HG02759 (cell line): ENCODE measurements around the gene ANXA5.
"Not testable (repeated sequence)": the region's sequence is repeated elsewhere in the genome, so short reads cannot be mapped to it uniquely, and the experiment has no call there.

Source experiments
- ATAC-seq: cut with Tn5 transposase; IDR thresholded peaks from one replicate; pipeline ENCODE4 v1.9.1; 2021; ENCODE audit warnings: mild to moderate bottlenecking, moderate library complexity; ENCODE audit not compliant: unreplicated experiment

The ANXA5 gene

DNA sequence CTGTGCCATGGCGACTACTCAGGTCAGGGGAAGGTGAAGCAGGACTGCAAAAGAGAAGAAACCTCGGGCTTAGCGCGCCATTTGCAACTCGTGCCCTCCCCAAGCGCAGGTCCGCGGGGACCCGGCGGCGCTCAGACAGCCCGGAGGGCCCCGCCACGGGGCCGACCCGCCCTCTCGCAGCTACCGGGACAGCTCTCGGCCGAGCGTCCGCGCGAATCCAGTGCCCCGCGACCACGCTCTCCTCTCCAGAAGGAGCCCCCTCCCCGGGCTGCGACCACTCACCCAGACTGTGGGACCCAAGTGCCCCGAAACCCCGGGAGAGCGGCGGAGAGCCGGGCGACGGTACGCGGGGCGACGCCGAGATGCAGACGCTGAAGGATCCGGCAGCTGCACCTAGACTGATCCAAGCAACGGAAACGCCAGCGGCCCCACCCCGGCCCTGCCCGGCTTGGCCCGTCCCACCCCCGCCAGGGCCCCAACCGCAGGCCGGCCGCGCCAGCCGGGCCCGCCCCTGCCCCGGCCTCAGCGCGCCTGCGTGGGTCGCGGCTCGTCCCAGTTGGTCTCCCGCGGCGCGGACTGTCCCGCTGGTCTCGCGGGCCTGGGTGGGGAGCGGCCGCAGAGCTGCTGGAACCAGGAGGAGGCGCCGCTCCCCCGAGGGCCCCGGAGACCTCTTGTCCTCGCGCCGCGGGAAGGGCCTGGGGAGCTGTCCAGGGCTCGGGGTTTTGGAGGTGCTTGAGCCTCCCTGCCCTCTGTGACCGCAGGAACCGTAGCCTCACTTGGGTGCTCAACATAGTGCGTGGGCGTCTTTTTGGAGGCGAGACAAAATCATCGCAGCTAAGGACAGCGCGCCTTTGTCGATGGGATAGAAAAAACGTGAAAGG, at the start of gene ANXA5:
ANXA5 (minus strand) TSS at position 400 of the 881 bp plus-strand sequence; CDS start at position 9, 391 bp downstream.
- peak; percentile 92 for ATAC-seq

DNA sequence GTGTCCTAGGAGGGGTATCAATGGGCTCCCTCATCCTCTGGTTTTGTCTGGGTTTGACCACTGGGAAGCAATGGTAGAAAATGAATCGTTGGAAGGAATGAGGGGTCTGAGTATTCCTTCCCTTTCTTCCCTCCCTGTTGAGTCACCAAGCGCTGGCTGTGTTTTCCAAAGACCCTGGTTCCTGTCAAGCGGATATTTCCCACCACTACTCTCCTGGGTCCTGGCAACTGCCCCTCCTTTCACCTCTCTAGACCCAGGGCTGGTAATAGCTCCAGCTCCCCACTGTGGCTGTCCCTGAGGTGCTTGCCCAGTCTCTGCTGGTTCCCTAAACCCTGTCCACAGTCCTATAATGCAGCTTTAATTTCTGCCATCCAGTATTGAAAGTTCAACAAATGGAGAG, 46.0 kb upstream of the ANXA5 start:
- no peak for ATAC-seq

DNA sequence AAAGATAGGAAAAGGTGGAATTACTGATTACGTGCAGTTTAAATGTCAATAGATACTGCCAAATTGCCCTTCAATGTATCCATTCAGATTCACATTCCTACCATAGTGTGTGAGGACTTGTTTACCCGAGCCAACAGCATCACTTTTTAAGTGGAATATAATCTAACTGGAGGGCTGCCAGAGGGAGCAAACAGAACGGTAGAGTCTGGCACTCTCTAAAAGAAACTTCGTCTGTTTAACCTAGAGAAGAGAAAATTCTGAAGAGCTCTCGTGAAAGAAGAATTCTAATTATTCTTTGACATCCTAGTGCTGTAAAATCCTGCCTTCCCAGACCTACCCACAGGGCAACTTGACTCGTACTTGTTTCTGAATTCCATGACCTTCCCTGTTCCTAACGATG, 45.0 kb upstream of the ANXA5 start:
- ATAC-seq = no peak

DNA sequence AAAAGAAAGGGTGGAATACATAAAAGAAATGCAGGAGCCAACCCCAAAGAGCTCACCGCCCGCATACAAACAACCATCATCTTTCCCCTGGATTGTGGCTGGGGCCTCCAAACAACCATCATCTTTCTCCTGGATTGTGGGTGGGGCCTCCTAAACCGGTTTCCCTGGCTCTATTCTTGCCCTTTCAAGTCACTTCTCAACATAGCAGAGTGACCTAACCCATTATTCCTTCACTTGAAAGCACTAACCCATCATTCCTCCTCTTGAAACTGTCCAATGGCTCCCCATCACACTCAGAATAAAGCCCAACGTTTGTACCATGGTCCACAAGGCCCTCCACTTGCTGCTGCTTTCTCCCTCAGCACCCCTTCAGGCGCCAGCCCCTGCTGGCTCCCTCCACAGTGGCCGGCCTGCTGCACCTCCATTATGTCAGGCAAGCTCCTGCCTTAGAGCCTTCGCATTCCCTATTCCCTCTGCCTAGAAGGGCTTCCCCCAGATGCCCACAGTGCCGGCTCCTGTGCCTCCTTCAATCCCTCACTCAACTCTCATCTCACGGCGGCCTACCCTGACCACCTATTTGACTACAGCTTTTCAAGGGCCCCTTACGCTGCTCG, 44.1 kb upstream of the ANXA5 start:
- no peak for ATAC-seq

DNA sequence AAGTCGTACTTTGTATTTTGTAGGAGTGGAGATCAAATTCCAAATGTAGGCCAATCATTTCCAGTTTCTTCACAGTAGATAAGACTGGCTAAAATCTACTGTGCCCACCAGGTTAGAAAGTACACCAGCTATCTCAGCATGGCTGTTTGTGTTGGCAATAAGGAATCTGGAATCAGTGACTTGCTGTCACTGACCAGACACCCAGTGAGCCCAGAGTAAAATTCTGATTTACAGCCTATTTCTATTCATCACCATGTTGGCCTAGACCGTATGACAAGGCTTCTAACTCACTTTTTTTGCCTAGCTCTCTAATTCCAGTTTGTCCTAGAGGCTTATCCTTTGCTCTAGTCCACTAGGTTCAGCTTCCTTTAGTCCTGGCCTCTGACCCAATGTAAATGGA, 42.8 kb upstream of the ANXA5 start:
- ATAC-seq = no peak

DNA sequence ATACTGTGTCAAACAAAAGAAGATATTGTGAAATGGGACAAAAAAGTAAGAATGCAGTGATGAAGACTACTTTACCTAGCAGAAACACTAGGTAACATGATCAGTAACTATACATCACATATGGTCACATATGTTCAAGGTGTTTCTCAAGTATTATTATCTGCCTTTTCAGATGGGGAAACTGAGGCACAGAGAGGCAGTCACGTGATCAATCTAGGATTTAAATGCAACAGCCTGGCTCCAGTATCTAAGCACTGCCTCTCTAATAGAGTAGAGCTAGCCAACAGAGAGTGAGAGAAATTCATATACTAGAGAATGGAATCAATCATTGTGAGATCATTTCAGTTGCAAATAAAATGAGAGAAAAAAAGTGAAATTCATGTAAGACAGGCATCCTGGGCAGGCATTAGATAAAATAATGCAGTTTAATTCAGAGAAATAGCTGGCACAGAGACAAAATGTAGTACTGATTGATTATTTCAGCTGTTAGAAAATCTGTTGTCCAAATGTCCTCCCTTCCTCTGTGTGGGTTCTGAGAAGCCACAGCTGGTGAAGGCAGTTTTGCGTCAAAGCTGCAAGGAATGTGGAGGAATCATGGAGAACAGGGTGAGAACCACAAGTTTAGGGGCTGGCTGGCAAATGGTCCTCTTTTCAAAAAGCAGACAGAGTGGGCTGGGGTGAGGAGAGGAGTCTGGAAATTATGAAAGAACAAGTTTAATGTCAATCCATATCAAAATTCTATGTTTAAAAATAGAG, 42.2 kb upstream of the ANXA5 start:
- ATAC-seq = no peak

DNA sequence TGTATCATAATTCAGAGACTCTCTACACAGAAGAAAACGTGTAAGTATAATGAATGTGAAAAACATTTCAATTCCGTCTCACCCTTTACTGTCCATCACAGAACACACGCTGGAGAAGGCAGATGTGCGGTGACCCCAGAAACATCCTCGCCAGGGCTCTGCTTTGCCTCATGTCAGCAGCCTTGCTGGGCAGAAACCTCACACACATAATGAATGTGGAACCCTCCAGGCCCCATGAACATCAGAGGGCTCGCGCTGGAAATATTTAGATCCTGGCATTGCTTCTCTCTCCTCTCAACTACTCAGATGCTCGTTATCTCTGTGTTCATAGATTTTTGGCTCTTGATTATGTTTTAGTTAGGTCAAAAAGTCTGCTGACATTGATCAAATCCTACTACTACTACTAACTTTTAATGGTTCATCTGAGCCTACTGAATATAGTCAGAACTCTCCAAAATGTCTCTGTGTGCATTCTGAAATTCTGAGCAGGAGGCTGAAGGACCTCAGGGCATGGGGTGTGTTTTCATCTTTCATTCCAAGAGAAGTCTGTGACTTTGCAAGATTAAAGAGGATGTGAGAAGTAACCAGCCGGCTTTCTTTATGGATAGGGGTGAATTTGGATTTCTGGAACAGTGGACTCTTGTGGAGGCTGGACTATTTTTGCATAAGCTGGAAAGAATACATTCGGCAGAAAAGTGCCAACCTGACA, 41.2 kb upstream of the ANXA5 start:
- ATAC-seq = no peak

DNA sequence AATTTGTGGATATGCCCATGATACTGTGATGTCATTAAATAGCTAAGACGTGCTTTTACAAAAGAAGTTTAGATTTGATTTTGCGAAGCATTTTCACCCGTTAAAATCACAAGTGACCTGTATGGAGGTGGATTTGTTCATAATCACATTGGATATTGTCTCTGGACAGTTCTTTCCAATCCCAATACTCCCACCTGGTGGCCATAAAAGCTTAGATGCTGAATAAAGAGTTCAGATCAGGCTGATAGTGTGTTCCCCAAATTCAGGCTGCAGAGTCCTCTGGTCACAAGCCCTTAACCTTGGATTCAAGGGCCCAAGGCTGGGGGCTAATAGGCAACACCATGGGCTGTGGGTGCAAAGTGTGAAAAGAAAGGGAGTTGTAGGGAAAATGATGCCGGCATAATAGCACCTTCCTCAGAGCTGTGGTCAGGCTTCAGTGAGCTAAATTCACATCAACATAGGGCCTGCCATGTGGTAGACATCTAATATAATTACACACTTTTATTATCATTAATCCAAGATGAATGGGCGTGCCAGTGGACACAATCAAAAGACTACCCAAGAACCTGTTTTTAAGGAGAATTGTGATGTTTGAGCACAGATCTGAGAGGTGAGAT, 40.1 kb upstream of the ANXA5 start:
- no peak for ATAC-seq

DNA sequence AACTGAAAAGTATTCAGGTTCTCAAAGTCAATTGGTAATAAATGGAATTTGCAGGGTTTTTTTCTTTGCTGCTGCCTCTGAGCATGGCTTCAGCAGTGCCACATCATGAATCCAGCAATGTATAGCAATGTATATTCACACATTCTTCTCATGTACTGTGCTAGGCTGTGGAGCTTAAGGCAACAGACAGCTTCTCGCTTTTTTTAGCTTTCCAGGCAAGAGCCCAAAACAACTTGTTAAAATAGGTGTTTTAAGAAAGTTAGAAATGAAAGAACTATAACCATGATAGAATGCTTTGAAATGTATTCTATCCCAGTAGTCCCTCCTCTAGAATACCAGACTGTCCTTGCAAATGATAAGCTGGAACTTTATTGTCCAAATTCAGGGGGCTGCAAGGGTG, 37.8 kb upstream of the ANXA5 start:
- ATAC-seq = no peak

DNA sequence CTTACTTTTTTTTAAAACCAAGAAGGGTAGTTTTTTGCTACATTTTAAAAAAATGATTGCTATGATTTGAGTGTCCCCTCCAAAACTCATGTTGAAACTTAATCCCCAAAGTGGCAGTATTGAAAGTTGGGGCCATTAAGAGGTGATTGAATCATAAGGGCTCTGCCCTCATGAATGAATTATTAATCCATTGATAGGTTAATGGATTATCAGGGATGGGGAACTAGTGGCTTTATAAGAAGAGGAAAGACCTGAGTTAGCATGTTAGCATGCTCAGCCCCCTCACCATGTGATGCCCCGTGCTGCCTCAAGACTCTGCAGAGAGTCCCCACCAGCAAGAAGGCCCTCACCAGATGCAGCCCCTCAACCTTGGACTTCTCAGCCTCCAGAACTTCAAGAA, 37.2 kb upstream of the ANXA5 start:
- no peak for ATAC-seq

DNA sequence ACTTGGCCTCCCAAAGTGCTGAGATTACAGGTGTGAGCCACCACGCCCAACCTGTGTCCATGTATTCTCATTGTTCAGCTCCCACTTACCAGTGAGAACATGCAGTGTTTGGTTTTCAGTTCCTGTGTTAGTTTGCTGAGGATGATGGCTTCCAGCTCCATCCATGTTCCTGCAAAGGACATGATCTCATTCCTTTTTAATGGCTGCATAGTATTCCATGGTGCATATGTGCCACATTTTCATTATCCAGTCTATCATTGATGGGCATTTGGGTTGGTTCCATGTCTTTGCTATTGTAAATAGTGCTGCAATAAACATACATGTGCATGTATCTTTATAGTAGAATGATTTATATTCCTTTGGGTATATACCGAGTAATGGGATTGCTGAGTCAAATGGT, 33.0 kb upstream of the ANXA5 start:
- ATAC-seq = not testable (repeated sequence)

DNA sequence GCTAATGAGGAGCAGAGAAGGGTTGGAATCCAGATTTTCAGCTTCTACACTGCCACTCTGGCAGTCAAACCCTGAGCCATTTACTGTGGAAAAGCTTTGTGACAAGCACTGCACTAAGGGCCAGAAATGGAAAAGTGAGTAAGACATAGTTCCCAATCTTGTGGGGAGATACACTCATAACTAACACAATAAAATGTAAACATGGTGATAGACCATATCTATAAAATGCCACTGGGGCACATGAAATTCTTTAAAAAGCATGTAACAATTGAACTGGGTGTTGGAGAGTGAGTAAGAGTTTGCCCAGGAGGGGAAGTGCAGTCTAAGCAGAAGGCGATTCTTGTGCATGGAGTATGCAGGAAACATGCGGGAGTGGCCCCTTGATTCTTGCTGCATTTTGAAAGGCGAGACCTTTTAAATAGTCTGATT, 32.0 kb upstream of the ANXA5 start:
- no peak for ATAC-seq

DNA sequence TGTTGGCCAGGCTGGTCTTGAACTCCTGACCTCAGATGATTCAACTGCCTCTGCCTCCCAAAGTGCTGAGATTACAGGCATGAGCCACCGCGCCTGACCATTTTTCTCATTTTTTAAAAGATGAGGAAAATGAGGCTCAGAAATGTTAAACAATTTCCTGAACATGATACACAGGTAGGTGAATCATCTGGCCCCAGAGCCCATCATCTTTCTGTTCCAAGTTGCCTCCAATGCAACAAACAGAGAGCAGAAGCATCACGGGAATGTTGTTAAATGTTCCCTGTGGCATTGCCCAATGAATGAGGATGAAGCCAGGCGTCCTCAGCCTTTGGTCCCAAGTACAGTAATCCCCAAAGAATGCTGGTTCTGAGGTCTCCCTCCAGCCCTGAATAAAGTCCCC, 31.3 kb upstream of the ANXA5 start:
- ATAC-seq = no peak

DNA sequence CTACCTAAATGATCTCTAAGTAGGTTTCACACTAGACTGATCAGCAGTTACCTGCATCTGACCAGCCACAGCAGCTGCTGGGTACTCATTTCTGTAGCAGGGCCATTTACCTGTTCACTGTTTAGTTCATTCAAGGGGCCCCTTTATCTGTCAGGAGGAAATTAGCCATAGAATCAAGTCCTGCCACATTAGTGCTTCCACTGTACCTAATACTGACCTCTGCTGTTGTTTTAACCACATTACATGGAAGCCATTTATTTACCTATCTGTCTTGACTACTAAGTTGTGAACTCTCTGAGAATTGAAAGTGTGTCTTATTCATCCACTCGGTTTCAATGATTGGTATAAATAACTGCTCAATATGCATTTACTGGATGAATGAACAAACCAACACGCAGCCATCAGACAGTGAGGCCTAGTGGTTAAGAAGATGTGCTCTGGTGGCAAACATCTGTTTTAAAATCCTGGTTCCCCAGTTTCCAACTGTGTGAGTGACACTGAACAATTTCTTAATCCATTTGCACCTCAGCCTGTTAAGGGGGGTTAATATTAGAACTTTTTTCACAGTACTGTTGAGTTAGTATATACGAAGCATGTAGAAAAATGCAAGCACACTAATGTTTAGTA, 30.0 kb upstream of the ANXA5 start:
- peak; percentile 97 for ATAC-seq

DNA sequence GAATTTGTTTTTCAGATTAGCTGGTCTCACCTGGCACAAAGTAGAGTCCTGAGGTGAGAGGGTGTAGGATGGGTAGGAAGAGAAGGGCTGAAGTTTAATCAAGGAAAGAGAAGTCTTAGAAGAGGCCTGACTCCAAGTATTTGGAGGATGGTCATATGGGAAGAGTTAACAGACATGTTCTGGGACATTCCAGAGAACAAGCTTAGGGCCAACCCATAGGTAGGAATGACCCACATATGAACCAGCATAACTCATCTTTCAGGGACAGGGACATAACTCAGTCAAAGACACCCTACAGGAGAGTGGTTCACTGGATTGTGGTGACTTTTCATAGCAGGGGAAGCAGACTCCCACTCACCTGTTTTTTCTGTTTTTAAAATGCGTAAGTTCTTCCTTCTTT, 27.9 kb upstream of the ANXA5 start:
- ATAC-seq = no peak

DNA sequence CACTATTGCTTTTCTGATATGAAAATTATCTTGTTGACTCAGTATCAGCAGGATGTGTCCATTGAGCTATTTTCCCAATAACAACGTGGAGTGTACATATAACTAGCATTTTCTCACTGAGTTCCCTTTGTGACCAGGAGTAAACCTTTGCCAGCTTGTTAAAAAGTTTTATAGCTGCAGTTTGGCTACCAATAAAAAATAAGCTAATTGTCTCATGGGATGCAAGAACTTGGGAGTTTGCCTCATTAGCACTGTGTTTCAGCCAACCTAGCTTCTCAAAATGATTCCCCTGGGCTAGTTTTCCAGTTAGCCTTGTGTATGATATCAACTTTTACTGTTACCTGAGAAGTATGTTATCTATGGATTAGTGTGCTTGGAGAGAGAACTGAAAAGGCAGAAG, 24.9 kb upstream of the ANXA5 start:
- no peak for ATAC-seq

DNA sequence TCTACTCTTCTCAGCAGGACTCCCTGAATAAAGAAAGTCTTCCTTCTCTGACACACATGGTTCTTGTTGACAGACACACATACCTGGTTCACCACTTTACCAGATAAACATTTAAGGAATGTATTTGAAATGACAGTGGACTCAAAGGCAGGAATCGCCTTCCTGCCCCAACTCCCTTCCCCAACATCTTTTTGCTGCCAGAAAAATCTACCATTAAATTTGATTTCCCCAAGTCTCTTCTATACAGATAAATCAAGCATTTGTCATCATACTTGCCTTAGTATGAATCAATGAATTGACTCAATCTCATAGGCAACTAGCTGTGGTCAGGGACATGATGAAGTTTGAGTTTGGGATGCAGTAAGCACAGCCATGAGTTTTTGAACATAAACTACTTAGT, 23.3 kb upstream of the ANXA5 start:
- ATAC-seq = no peak

DNA sequence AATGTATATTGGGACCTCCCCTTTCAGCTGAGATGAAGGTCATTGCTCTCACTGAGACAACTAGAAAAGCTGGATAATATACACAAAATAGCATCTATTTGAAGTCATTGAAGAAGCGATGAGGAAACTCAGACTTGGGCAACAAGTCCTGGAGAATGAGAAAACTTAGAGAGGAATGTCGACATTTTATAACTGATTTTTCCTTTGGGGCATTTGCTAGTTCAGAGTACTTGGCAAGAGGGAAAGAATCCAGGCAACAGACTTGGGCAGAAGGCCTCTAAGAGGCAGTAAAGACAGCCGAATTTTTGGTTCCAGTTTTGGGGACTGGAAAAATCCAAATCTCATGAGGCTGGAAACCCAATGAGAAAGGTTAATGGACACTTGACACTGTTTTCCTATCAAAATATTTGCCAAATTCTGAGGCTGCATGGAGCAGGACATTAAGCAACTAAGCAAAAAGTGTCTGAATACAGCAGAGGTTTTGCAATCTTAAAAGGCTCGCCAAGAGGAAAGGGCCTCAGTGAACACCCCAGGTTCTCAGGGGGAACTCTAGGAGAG, 21.0 kb upstream of the ANXA5 start:
- ATAC-seq = no peak

DNA sequence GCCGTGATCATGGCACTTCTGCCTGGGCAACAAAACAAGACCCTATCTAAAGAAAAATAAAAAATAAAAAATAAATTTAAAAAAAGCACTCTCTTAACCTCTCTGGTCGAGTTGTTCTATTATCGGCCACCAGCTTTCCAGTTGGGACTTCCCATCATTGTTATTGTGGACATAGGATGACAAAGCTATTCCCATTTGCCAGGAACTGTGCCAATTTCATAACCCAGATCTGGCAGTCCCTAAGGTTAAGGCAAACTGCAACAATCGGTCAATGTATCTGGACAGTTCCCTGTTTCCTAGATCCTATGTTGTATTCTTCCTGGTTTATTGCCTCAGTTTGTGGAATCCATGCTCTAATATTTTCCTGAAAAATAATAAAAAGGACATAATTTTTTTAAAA, 17.8 kb upstream of the ANXA5 start:
- no peak for ATAC-seq

DNA sequence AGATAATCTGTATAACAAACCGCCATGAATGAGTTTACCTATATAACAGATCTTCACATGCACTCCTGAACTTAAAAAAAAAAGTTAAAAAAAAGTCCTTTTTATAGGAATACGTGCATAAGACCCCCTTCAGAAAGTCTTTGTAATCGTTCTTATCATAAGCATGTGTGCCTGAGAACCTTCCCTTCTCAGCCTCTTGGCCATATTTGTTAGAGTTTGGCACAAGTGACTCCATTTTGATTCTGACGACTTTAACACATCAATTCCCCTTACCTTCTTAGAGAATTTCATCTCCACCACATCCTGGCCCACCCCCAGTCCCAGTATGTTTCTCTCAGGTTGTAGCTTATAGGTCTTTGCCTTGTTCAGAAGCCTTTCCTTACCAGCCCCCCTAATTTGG, 16.0 kb upstream of the ANXA5 start:
- ATAC-seq = no peak
